Naive B cell (primary cell): ENCODE data around the gene DAP. TPM values are rescaled to one million over a fixed set of nuclear protein-coding genes. Genes with fewer than 3 reads are reported as not detected.
"Not testable (repeated sequence)": the region's sequence is repeated elsewhere in the genome, so short reads cannot be mapped to it uniquely, and the experiment has no call there.

Experiments
- ATAC-seq, 2 donors: fragments of 150-1000 bp; cut with Tn5 transposase; 2 replicates each; pipeline ENCODE4 v1.10.0; 2021; ENCODE audit warnings: low read depth in 2 of 2, mild to moderate bottlenecking in 2 of 2, moderate library complexity in 2 of 2
- DNase-seq: peaks from one replicate; pipeline ENCODE4 v3.0.0; 2022
- H3K27ac Mint-ChIP-seq, 6 donors: one replicate each; pipeline ENCODE4 v1.8.0; 2020 to 2022; ENCODE audit warnings: mild to moderate bottlenecking in 6 of 6, mixed read lengths in 6 of 6, moderate library complexity in 5 of 6, inconsistent platforms in 2 of 6
- H3K27me3 Mint-ChIP-seq, 3 donors: one replicate each; pipeline ENCODE4 v1.8.0; 2021 to 2022; ENCODE audit warnings: mixed read lengths in 3 of 3, mild to moderate bottlenecking in 1 of 3
- H3K36me3 Mint-ChIP-seq, 2 donors: one replicate each; pipeline ENCODE4 v1.8.0; 2020 to 2022; ENCODE audit warnings: mixed read lengths in 2 of 2, inconsistent platforms in 1 of 2, mild to moderate bottlenecking in 1 of 2
- H3K4me1 Mint-ChIP-seq, 3 donors: one replicate each; pipeline ENCODE4 v1.8.0; 2020 to 2022; ENCODE audit warnings: mixed read lengths in 3 of 3, inconsistent platforms in 1 of 3, mild to moderate bottlenecking in 1 of 3, moderate library complexity in 1 of 3
- H3K4me3 Mint-ChIP-seq, 8 donors: one replicate each; pipeline ENCODE4 v1.8.0; 2020 to 2022; ENCODE audit warnings: mild to moderate bottlenecking in 8 of 8, mixed read lengths in 8 of 8, moderate library complexity in 8 of 8, inconsistent platforms in 2 of 8
- H3K9me3 Mint-ChIP-seq, 7 donors: one replicate each; pipeline ENCODE4 v1.8.0; 2020 to 2022; ENCODE audit warnings: mixed read lengths in 7 of 7, mild to moderate bottlenecking in 5 of 7, inconsistent platforms in 2 of 7, moderate library complexity in 1 of 7
- polyA plus RNA-seq, 6 donors: library from polyadenylated mRNA; unstranded; fragments of 300-500 nt; fragmentation: Illumina TruSeq; gene quantifications; one replicate each; pipeline ENCODE4 v1.2.3, GENCODE V29; 2021; ENCODE audit warnings: low read depth in 6 of 6

The DAP gene, protein sequence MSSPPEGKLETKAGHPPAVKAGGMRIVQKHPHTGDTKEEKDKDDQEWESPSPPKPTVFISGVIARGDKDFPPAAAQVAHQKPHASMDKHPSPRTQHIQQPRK
- 10 to 100 TPM; 48.6 to 90.4 (median 62.8) TPM for polyA plus RNA-seq

DNA sequence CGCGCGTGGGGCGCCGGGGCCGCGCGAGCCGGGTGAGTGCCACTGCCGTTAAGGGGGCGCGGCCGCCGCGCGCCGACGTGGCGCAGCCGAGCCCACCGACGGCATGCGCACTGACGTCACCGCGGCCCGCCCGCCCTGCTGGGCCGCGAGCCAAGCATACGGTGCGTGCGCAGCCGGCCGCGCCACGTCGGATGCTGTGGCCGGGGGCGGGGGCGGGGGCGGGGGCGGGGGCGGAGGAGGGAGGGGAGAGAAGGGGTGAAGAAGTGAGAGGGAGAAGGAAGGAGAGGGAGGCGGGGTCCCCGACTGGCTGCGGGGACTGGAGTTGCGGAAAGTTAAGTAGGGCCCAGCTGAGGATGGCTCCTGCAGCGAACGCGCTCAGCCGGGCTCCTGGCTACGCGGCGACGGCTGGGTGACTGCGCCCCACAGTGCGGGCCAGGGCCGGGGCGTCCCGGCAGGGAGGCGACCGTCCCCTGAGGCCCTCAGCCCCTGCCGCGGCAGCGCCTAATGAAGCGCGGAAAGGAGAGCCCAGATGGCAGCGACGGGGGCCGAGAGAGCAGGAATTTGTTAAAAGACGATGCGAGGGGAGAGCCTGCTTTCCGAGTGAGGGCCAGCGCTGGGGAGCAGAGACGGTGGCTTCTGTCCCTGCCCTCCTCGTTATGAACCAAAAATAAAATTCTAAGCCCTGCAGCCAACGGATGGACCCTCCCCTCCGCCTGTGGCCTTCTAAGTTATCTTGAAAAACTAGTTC, at the start of gene DAP:
Gene DAP, minus strand, starts transcription at position 50 of the 748 bp plus-strand sequence. CDS start 166 bp downstream, outside the sequence.
- Mint-ChIP-seq H3K4me3 (peak within 1 kb of the TSS; percentile 76 to 97 (median 94)), H3K9me3 (no peaks in the 10 kb centered on the region), H3K27me3 (no peaks in the 10 kb centered on the region), H3K27ac (peak within 1 kb of the TSS; percentile 89 to 98 (median 98)), H3K4me1 (peaks cover 43 to 57% (median 52%) of the 10 kb centered on the region in 3 donors), H3K36me3 (no peaks in the 10 kb centered on the region)
- ATAC-seq (peak; percentile 77), DNase-seq (peak; percentile 93)

DNA sequence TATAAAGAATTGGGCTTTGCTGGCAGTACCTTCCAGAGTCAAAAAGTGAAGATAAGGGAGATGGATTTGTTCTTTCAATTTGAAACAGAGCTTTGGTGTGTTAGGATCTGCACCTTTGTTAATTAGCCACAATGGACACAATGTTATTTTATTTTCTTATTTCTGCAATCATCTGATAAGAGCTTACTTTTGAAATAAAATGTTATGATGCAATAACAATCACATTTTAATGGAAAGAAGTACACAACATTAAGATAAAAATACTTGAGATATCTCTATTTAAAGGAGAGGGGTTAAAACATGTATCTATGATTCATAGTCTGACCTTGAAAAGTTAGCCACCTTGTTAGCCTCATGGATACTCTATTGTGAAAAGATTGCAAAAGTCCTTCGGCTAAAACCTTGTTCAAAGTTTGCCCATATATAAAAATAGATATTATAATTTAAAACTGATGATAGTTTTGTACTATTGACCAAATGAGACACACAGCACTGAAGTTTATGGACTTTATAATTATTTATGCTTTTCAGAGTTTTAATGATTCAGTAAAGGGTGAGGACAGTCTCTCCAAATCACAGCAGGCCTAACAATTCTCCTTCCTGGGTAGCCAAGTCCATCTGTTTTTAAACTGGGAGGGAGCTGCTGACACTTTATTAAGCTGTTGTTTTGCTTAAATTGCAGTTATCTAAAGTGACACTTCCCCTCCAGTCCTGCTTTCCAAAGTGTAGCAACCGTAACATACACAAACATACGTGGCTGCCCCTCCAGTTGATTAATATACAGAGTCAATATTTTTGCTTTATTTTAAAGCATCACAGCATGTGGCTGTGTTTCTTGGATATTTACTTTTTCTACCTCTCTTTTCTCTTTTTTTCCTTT, 47.6 kb upstream of the DAP start:
- H3K27me3 Mint-ChIP-seq: peaks cover 6 to 19% (median 11%) of the 10 kb centered on the region in 3 donors
- no peak overlapping the region for H3K27ac Mint-ChIP-seq

DNA sequence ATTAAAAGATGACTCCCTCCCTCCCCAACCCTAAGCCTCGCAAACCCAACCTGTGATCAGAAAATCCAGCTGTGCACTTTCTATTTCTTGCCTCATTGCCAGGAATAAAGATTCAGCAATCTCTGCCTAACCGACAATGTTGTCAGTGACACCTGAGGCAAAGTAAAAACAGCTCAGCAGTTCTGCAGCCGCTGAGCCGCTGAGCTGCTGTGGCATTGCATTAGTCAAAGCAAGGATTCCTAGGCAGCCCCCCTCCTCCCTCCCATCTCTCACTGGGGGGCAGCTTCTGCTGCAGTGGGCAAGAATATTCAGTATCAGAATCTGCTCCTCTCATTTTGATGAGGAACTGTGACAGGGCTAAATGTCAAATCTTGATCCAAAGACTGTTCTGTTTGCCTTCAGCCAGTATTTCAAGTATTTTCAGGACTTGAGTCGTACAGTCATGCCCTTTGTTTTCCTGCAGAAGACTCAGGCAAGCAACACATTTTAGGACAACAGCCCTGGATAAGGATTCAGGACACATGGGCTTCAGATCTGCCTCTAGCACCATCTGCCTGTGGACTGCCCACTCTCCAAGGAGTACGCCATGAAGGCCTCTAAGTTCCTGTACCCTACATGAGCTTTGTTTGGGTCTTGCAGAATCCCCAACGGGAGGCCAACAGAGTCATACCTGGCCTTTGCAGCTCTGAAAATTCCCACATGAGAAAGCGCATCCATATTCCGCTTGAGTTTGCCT, 41.1 kb upstream of the DAP start:
- H3K27me3 Mint-ChIP-seq: peaks cover 4 to 23% (median 5%) of the 10 kb centered on the region in 3 donors
- H3K36me3 Mint-ChIP-seq: no peaks in the 10 kb centered on the region
- ATAC-seq: no peak
- H3K4me1 Mint-ChIP-seq: no peaks in the 10 kb centered on the region
- no peak overlapping the region for H3K27ac Mint-ChIP-seq
- DNase-seq: no peak
- H3K4me3 Mint-ChIP-seq: peak overlapping the region in 1 of 8 donors; percentile 64
- H3K9me3 Mint-ChIP-seq: peaks cover 0 to 13% (median 5%) of the 10 kb centered on the region in 7 donors

More for the DNA sequence above, 47.6 kb upstream of the DAP start:
- Mint-ChIP-seq H3K9me3 (peaks cover 0 to 15% (median 4%) of the 10 kb centered on the region in 7 donors), H3K4me1 (no peaks in the 10 kb centered on the region), H3K4me3 (no peak overlapping the region), H3K36me3 (peaks cover 0 to 2% of the 10 kb centered on the region in 2 donors)
- DNase-seq (no peak), ATAC-seq (no peak)

DNA sequence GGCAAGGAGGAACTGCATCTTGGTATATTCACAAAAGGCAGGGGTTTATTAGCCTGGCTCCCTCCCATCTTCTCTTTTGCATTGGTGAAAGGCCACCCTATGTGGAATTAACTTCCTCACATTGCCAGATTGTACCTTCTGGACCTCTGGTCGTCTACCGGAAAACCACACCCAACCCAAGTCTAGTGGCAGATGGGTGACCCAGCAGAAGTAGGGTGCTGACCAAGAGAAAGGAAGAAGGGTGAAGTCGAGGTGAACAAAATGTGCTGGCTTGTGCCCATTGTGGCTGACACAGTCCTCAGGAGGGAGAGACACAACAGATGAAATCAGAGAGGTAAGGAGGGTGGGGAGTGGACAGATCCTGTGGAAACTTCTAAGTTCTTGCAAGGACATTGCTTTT, 39.8 kb upstream of the DAP start:
- H3K4me3 Mint-ChIP-seq: no peak overlapping the region

DNA sequence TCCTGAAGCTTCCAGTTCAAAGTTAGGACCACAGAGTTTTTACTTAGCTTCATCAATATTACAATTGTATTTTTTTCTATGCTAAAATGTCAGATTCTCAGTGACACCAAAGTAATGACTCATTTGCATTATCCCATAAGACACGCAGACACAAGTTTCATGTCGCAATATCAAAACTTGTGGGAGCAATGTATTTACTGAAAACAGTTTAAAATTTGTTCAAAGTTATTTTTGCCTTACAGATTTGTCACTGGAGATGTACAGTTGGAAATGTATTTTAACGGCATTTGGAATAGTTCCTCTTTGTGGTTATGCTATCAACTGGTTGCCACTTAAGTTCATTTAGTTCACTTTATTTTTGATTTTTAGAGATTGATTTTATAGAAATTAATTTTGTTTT, 36.2 kb upstream of the DAP start:
- Mint-ChIP-seq H3K27me3 (peaks cover 4 to 22% (median 5%) of the 10 kb centered on the region in 3 donors), H3K4me1 (no peaks in the 10 kb centered on the region), H3K4me3 (no peak overlapping the region), H3K27ac (no peak overlapping the region), H3K36me3 (no peaks in the 10 kb centered on the region), H3K9me3 (peaks cover 0 to 4% (median 0%) of the 10 kb centered on the region in 7 donors)
- no peak for DNase-seq
- no peak for ATAC-seq

More for the DNA sequence above, 39.8 kb upstream of the DAP start:
- Mint-ChIP-seq H3K9me3 (peaks cover 0 to 13% (median 5%) of the 10 kb centered on the region in 7 donors), H3K27ac (no peak overlapping the region), H3K27me3 (peaks cover 4 to 23% (median 5%) of the 10 kb centered on the region in 3 donors), H3K36me3 (no peaks in the 10 kb centered on the region), H3K4me1 (no peaks in the 10 kb centered on the region)
- no peak for DNase-seq
- ATAC-seq: no peak

DNA sequence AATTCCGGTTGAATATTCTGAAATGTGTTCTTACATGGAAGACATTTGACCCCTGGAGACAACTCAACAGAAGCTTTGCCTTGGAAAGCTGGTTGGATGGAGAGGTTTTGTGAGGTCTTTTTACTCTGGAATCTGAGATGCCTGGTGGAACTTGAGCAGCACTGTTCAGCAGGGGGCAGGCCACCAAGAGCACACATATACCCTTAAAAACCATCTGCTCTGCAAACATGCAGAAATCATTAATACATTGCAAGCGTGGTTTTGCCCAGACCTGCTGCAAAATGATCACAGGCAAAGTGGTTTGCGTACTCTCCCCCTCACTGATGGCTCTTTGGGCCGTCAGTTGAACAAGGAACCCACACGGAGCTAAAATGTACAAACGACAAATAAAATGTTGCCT, 32.8 kb upstream of the DAP start:
- no peak for DNase-seq
- H3K27me3 Mint-ChIP-seq: peaks cover 0 to 7% (median 0%) of the 10 kb centered on the region in 3 donors
- H3K27ac Mint-ChIP-seq: peak overlapping the region in 1 of 6 donors; percentile 8
- no peaks in the 10 kb centered on the region for H3K9me3 Mint-ChIP-seq
- no peaks in the 10 kb centered on the region for H3K4me1 Mint-ChIP-seq
- H3K4me3 Mint-ChIP-seq: no peak overlapping the region
- H3K36me3 Mint-ChIP-seq: no peaks in the 10 kb centered on the region
- ATAC-seq: no peak

DNA sequence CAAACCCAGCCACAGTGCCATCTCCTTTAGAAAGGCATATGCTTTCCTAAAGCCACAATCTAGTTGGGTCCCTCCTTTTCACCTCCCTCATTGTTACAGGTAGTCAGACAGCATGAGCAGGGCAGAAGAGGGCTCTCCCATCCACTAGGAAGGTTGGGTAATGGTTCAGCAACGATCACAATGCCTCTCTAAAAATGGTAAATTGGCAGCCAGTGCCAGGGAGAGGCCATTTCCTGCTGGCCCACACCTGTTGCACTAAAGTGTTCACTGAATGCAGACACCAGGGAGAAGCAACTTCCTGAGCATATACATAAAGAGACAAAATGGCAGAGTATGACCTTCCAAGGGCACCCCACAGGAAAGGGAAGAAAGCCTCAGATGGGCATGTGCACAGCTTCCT, 31.3 kb upstream of the DAP start:
- DNase-seq: no peak
- no peaks in the 10 kb centered on the region for H3K9me3 Mint-ChIP-seq
- H3K4me3 Mint-ChIP-seq: no peak overlapping the region
- H3K36me3 Mint-ChIP-seq: no peaks in the 10 kb centered on the region
- H3K4me1 Mint-ChIP-seq: no peaks in the 10 kb centered on the region
- ATAC-seq: no peak
- H3K27ac Mint-ChIP-seq: no peak overlapping the region
- H3K27me3 Mint-ChIP-seq: peaks cover 0 to 7% (median 0%) of the 10 kb centered on the region in 3 donors

DNA sequence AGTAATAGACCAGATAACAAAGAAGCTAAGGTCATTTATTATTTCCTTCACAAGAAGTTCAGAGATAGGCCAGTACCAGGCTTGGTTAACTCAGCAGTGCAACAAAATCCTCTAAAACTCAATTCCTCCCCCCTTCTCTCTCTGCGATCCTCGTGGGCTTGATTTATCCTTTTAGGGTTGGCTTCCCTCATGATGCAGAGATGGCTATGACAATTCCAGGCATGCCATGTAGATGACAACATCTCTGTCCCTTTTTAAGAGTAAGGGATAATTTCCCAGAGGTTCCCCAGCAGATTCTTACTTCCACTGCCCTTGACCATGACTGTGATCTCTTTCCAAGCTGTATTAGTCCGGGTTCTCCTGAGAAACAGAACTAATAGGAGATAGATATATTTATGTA, 28.7 kb upstream of the DAP start:
- no peak for DNase-seq
- Mint-ChIP-seq H3K4me3 (no peak overlapping the region), H3K4me1 (no peaks in the 10 kb centered on the region), H3K36me3 (no peaks in the 10 kb centered on the region), H3K27ac (peak overlapping the region in 1 of 6 donors; percentile 1), H3K27me3 (no peaks in the 10 kb centered on the region), H3K9me3 (no peaks in the 10 kb centered on the region)
- no peak for ATAC-seq

DNA sequence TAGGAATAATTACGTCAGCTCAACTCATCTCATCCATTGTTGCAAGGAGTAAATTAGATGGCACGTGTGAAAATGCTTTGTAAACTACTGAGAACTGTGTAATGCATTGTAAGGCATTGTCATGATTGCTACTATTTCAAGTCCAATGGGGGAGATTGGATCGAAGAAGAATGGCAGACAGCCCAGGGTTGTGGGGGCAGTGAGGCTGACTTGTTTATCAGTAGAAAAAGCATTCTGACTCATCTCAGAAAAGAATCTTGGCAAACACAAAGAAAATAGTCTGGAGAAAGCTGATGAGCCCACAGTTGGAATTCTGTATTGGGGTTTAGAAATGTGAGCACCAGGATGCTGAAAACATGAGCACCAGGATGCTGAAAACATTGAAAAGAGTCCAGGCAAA, 28.0 kb upstream of the DAP start:
- no peaks in the 10 kb centered on the region for H3K27me3 Mint-ChIP-seq
- no peaks in the 10 kb centered on the region for H3K9me3 Mint-ChIP-seq
- DNase-seq (no peak), ATAC-seq (no peak)
- no peaks in the 10 kb centered on the region for H3K4me1 Mint-ChIP-seq
- no peak overlapping the region for H3K4me3 Mint-ChIP-seq
- peak overlapping the region in 1 of 6 donors; percentile 1 for H3K27ac Mint-ChIP-seq
- H3K36me3 Mint-ChIP-seq: no peaks in the 10 kb centered on the region

DNA sequence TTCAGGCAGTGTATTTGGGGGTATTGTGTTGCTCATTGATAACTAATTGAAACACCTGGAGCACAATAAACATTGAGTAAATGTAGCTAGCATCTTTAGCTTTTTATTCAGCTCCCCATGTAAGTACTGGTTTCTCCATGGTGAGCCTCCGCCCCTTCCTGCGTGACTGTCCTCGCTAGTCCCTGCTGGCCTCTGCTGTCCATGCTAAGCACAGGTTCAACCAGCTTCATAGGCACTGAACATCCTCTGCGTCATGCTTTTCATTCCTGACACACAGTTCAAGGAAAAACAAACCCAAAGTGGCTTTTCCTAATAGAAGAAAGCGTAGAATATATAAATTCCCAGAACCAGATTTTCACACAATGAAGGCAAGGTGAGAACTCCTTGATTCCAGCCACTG, 27.3 kb upstream of the DAP start:
- Mint-ChIP-seq H3K27me3 (no peaks in the 10 kb centered on the region), H3K27ac (no peak overlapping the region), H3K4me1 (no peaks in the 10 kb centered on the region), H3K36me3 (no peaks in the 10 kb centered on the region), H3K9me3 (no peaks in the 10 kb centered on the region), H3K4me3 (no peak overlapping the region)
- ATAC-seq: no peak
- no peak for DNase-seq

DNA sequence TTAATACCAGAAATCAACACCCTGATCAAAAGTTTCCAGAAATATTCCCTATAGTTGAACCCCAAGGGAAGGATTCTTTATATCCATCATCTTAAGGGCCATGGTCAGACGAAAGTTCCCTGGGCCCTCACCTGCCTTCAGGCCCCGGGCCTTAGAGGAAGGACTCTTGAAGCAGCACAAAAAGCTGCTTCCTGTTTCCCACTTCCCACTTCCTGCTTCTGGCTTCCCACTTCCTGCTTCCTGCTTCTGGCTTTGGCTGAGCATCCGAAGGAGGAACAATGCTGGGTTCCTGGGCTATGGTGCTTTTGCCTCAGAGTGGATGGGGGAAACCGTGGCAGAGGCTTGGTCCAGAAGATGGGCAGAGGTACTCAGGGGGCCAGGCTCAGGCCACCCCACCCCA, 25.8 kb upstream of the DAP start:
- no peak for DNase-seq
- H3K27ac Mint-ChIP-seq: peak overlapping the region in 2 of 6 donors; percentile 23 to 43

DNA sequence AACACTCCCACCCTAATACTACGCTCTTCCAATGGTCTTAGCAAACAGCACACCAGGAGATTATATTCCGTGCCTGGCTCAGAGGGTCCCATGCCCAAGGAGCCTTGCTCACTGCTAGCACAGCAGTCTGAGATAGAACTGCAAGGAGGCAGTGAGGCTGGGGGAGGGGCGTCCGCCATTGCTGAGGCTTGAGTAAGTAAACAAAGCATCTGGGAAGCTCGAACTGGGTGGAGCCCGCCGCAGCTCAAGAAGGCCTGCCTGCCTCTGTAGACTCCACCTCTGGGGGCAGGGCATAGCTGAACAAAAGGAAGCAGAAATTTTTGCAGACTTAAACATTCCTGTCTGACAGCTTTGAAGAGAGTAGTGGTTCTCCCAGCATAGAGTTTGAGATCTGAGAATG, 19.2 kb upstream of the DAP start:
- H3K27me3 Mint-ChIP-seq, ATAC-seq: not testable (repeated sequence)

More for the DNA sequence above, 25.8 kb upstream of the DAP start:
- Mint-ChIP-seq H3K27me3 (no peaks in the 10 kb centered on the region), H3K36me3 (no peaks in the 10 kb centered on the region), H3K4me1 (no peaks in the 10 kb centered on the region), H3K4me3 (no peak overlapping the region), H3K9me3 (peaks cover 0 to 3% (median 0%) of the 10 kb centered on the region in 7 donors)
- ATAC-seq: no peak

DNA sequence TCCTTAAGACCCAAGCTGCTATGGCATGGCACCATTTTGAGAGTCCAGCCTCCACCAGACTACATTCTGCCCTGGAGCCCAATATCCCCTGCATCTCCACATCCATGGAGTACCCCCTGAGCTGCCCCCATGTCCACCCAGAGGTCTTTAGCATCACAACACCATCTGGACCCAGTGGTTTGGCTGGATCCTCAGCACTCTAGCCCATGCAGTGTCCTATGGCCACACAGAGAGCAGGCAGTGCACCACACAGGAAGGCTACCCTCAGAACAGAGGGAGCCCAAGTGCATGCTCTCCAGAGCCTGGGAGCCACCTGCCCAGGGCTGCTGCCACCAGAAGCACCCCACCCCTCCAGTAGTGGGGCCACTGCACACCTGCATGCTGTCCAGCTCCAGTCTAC, 18.6 kb upstream of the DAP start:
- no peaks in the 10 kb centered on the region for H3K36me3 Mint-ChIP-seq
- peaks cover 0 to 4% (median 0%) of the 10 kb centered on the region in 3 donors for H3K4me1 Mint-ChIP-seq
- H3K27me3 Mint-ChIP-seq: peaks cover 0 to 8% (median 0%) of the 10 kb centered on the region in 3 donors
- H3K4me3 Mint-ChIP-seq: no peak overlapping the region
- H3K27ac Mint-ChIP-seq: no peak overlapping the region
- no peak for DNase-seq
- peaks cover 0 to 10% (median 5%) of the 10 kb centered on the region in 7 donors for H3K9me3 Mint-ChIP-seq
- no peak for ATAC-seq

More for the DNA sequence above, 19.2 kb upstream of the DAP start:
- not testable (repeated sequence) for H3K27ac Mint-ChIP-seq, DNase-seq, H3K4me1 Mint-ChIP-seq, H3K36me3 Mint-ChIP-seq
- Mint-ChIP-seq H3K9me3 (peaks cover 0 to 10% (median 5%) of the 10 kb centered on the region in 7 donors), H3K4me3 (peak overlapping the region in 1 of 8 donors; percentile 29)
